Adrenal gland (tissue), 5 donors: Measurements from ENCODE around the gene C20orf202.

Experiments used
- CTCF ChIP-seq, 6 experiments: fragments of 450-650 bp in 4 of 6; fragments of 200-600 bp in 2 of 6; sonication (generic) in 1 of 6; IDR thresholded peaks; 1 replicate in 5 of 6; 2 replicates in 1 of 6; pipeline versions ENCODE4 v1.5.1 to v1.8.0; 2016 to 2021; ENCODE audit warnings: antibody characterized with exemption in 6 of 6, mild to moderate bottlenecking in 2 of 6, moderate library complexity in 1 of 6
- POLR2A ChIP-seq, 2 donors: fragments of 450-650 bp; IDR thresholded peaks; one replicate each; pipeline ENCODE4 v1.6.1; 2017; ENCODE audit warnings: antibody characterized with exemption in 2 of 2, mild to moderate bottlenecking in 2 of 2, moderate library complexity in 1 of 2
- donor health status: DM: no; HTN: no; CAD: no.

GRCh38 chr20:1232286-1233111, 29.2 kb downstream of the C20orf202 start:
- no peak for TF ChIP-seq CTCF (IDR thresholded peaks at IDR 0.05)
- TF ChIP-seq POLR2A (IDR thresholded peaks at IDR 0.05) = no peak
